ENCODE measurements around the gene PCDHA1.

- no peak for TF ChIP-seq CTCF (IDR thresholded peaks at IDR 0.05 in 2 of 3, conservative IDR thresholded peaks at IDR 0.05 in 1 of 3; ENCODE audit: borderline replicate concordance in 1 of 3, insufficient read depth in 1 of 3, low read depth in 2 of 3, low read length in 2 of 3)
- no peak for TF ChIP-seq ATF3 (IDR thresholded peaks at IDR 0.05)
- TF ChIP-seq EZH2 (IDR thresholded peaks at IDR 0.05): no peak
- TF ChIP-seq YY1 (IDR thresholded peaks at IDR 0.05; ENCODE audit: extremely low read depth, insufficient replicate concordance, low read depth, low read length): no peak
- TF ChIP-seq, protein P1, sequence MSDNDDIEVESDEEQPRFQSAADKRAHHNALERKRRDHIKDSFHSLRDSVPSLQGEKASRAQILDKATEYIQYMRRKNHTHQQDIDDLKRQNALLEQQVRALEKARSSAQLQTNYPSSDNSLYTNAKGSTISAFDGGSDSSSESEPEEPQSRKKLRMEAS (IDR thresholded peaks at IDR 0.05): no peak
- no peak for TF ChIP-seq POLR2AphosphoS5 (IDR thresholded peaks at IDR 0.05; ENCODE audit: low read depth, low read length)
- TF ChIP-seq, protein P2, sequence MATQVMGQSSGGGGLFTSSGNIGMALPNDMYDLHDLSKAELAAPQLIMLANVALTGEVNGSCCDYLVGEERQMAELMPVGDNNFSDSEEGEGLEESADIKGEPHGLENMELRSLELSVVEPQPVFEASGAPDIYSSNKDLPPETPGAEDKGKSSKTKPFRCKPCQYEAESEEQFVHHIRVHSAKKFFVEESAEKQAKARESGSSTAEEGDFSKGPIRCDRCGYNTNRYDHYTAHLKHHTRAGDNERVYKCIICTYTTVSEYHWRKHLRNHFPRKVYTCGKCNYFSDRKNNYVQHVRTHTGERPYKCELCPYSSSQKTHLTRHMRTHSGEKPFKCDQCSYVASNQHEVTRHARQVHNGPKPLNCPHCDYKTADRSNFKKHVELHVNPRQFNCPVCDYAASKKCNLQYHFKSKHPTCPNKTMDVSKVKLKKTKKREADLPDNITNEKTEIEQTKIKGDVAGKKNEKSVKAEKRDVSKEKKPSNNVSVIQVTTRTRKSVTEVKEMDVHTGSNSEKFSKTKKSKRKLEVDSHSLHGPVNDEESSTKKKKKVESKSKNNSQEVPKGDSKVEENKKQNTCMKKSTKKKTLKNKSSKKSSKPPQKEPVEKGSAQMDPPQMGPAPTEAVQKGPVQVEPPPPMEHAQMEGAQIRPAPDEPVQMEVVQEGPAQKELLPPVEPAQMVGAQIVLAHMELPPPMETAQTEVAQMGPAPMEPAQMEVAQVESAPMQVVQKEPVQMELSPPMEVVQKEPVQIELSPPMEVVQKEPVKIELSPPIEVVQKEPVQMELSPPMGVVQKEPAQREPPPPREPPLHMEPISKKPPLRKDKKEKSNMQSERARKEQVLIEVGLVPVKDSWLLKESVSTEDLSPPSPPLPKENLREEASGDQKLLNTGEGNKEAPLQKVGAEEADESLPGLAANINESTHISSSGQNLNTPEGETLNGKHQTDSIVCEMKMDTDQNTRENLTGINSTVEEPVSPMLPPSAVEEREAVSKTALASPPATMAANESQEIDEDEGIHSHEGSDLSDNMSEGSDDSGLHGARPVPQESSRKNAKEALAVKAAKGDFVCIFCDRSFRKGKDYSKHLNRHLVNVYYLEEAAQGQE (IDR thresholded peaks at IDR 0.05; ENCODE audit: low read depth): no peak
- no peak for TF ChIP-seq POLR2A (IDR thresholded peaks at IDR 0.05; ENCODE audit: borderline replicate concordance, extremely low read depth, insufficient read depth, insufficient read length)
- TF ChIP-seq ZNF274 (IDR thresholded peaks at IDR 0.05; ENCODE audit: low read depth, low read length): no peak
- TF ChIP-seq EZH2phosphoT487 (IDR thresholded peaks at IDR 0.05; ENCODE audit: borderline replicate concordance): no peak
- no peak for TF ChIP-seq JUND (IDR thresholded peaks at IDR 0.05)
- no peak for TF ChIP-seq EGR1 (IDR thresholded peaks at IDR 0.05; ENCODE audit: low read depth)
These were observed 71.4 kb downstream of the PCDHA1 start for GRCh38 chr5:140857177-140857986.

Measured in HCT116 (cell line).